Uterus (tissue), 2 donors: ENCODE data around the gene LRRC59.

Experiments
- CTCF ChIP-seq, 4 experiments: fragments of 200-600 bp in 2 of 4; fragments of 450-650 bp in 2 of 4; sonication (generic) in 2 of 4; IDR thresholded peaks; one replicate each; pipeline ENCODE4 v1.5.1; 2016 to 2019; ENCODE audit warnings: antibody characterized with exemption in 4 of 4, mild to moderate bottlenecking in 2 of 4, moderate library complexity in 1 of 4
- POLR2A ChIP-seq, 2 donors: fragments of 450-650 bp; IDR thresholded peaks; one replicate each; pipeline ENCODE4 v1.6.1; 2016; ENCODE audit warnings: antibody characterized with exemption in 2 of 2, mild to moderate bottlenecking in 1 of 2, moderate library complexity in 1 of 2

- TF ChIP-seq CTCF (IDR thresholded peaks at IDR 0.05), result no peak
- no peak for TF ChIP-seq POLR2A (IDR thresholded peaks at IDR 0.05)
Observed at GRCh38 chr17:50356418-50356817, 40.9 kb downstream of the LRRC59 start.
